SK-N-SH (cell line): ENCODE data around the gene IL1RAP. TPM values are rescaled to one million over a fixed set of nuclear protein-coding genes. Genes with fewer than 3 reads are reported as not detected.

Source experiments
- CTCF ChIA-PET: fragments of 300-600, 350-600 bp; formaldehyde crosslinking; extraction: SDS; loops from one replicate; lab custom pipeline; 2021; lab: Yijun Ruan, JAX
- POLR2A ChIA-PET: fragments of 350-600 bp; sonication (Branson Sonifier 250); formaldehyde crosslinking; extraction: SDS; loops from one replicate; lab custom pipeline; 2020; ENCODE audit warnings: antibody characterized with exemption, inconsistent platforms; lab: Yijun Ruan, JAX
- DNase-seq: peaks from one replicate; pipeline ENCODE4 v3.0.0; 2012
- H2AFZ ChIP-seq: fragments of 200-600 bp; sonication (generic); 2 replicates; pipeline ENCODE4 v1.8.1; 2016; ENCODE audit warnings: antibody characterized with exemption, mild to moderate bottlenecking, low read depth
- H3F3A ChIP-seq: fragments of 200-600 bp; sonication (generic); replicated peaks from 2 replicates; pipeline ENCODE3; 2016; ENCODE audit warnings: antibody characterized with exemption, mild to moderate bottlenecking; ENCODE audit not compliant: insufficient read depth
- H3K27ac ChIP-seq, 2 experiments: fragments of 200-500 bp in 1 of 2; fragments of 200-600 bp in 1 of 2; sonication (Bioruptor generic) in 1 of 2; sonication (generic), shearing (Covaris generic) in 1 of 2; 2 replicates each; pipeline versions ENCODE4 v1.5.1 to v1.6.1; 2014 to 2016; ENCODE audit warnings: low read depth in 2 of 2, inconsistent platforms in 1 of 2, low read length in 1 of 2, mild to moderate bottlenecking in 1 of 2, mixed read lengths in 1 of 2
- H3K27me3 ChIP-seq: fragments of 200-600 bp; sonication (generic), shearing (Covaris generic); 2 replicates; pipeline ENCODE4 v1.6.1; 2016; ENCODE audit warnings: mixed run types; ENCODE audit not compliant: insufficient read depth
- H3K36me3 ChIP-seq, 2 experiments: fragments of 200-500 bp in 1 of 2; fragments of 200-600 bp in 1 of 2; sonication (Bioruptor generic) in 1 of 2; sonication (generic) in 1 of 2; replicated peaks in 1 of 2; 2 replicates each; pipeline versions ENCODE3 to v1.5.1; 2014 to 2016; ENCODE audit warnings: low read length in 1 of 2, mild to moderate bottlenecking in 1 of 2; ENCODE audit not compliant: insufficient read depth in 2 of 2, control insufficient read depth in 1 of 2
- H3K4me1 ChIP-seq, 2 experiments: fragments of 200-500 bp in 1 of 2; fragments of 200-600 bp in 1 of 2; sonication (Bioruptor generic) in 1 of 2; sonication (generic), shearing (Covaris generic) in 1 of 2; 2 replicates each; pipeline versions ENCODE4 v1.5.1 to v1.6.1; 2014 to 2016; ENCODE audit warnings: low read depth in 1 of 2, low read length in 1 of 2, mixed run types in 1 of 2; ENCODE audit not compliant: insufficient read depth in 2 of 2, control insufficient read depth in 1 of 2
- H3K4me2 ChIP-seq: fragments of 200-600 bp; sonication (generic), shearing (Covaris generic); 2 replicates; pipeline ENCODE4 v1.6.1; 2017; ENCODE audit warnings: mixed run types
- H3K4me3 ChIP-seq, 2 experiments: fragments of 200-500 bp in 1 of 2; fragments of 200-600 bp in 1 of 2; sonication (Bioruptor generic) in 1 of 2; sonication (generic), shearing (Covaris generic) in 1 of 2; 2 replicates each; pipeline versions ENCODE4 v1.5.1 to v1.8.1; 2014 to 2016; ENCODE audit warnings: low read depth in 2 of 2, inconsistent platforms in 1 of 2, low read length in 1 of 2, mild to moderate bottlenecking in 1 of 2, mixed read lengths in 1 of 2, moderate library complexity in 1 of 2
- H3K79me2 ChIP-seq: fragments of 200-600 bp; sonication (generic); 2 replicates; pipeline ENCODE4 v1.8.1; 2017; ENCODE audit warnings: mild to moderate bottlenecking; ENCODE audit not compliant: insufficient read depth
- H3K9ac ChIP-seq: fragments of 200-600 bp; sonication (generic); 2 replicates; pipeline ENCODE4 v1.6.1; 2017; ENCODE audit warnings: mixed run types
- H3K9me2 ChIP-seq: fragments of 200-600 bp; sonication (generic); 2 replicates; pipeline ENCODE4 v1.6.1; 2017; ENCODE audit warnings: mixed run types
- H3K9me3 ChIP-seq: fragments of 200-600 bp; sonication (generic); 2 replicates; pipeline ENCODE4 v1.6.1; 2017; ENCODE audit warnings: mixed run types, mild to moderate bottlenecking, moderate library complexity
- H4K20me1 ChIP-seq: fragments of 200-600 bp; sonication (generic); 2 replicates; pipeline ENCODE4 v1.6.1; 2017; ENCODE audit warnings: mild to moderate bottlenecking, mixed run types; ENCODE audit not compliant: insufficient read depth
- CHD2 ChIP-seq: fragments of 150-350 bp; IDR thresholded peaks from 2 replicates; pipeline ENCODE4 v1.6.1; 2018; ENCODE audit warnings: low read length; ENCODE audit not compliant: partially characterized antibody
- FOSL2 ChIP-seq: IDR thresholded peaks from 2 replicates; pipeline ENCODE4 v1.4.0; 2012; ENCODE audit warnings: low read depth, mild to moderate bottlenecking, moderate library complexity, borderline replicate concordance
- GATA2 ChIP-seq: sonication (generic); formaldehyde crosslinking; IDR thresholded peaks from 2 replicates; pipeline ENCODE4 v1.5.0; 2020; ENCODE audit warnings: mild to moderate bottlenecking, missing genetic modification reagents
- REST ChIP-seq: IDR thresholded peaks from 2 replicates; pipeline ENCODE4 v1.6.1; 2012; ENCODE audit warnings: mild to moderate bottlenecking, low read depth, low read length, moderate library complexity
- SIN3A ChIP-seq: IDR thresholded peaks from 2 replicates; pipeline ENCODE4 v1.6.1; 2012; ENCODE audit warnings: low read depth, mild to moderate bottlenecking, low read length, moderate library complexity, borderline replicate concordance
- TAF1 ChIP-seq: IDR thresholded peaks from 2 replicates; pipeline ENCODE4 v1.6.1; 2012; ENCODE audit warnings: low read depth, mild to moderate bottlenecking, low read length, moderate library complexity, borderline replicate concordance
- USF2 ChIP-seq: fragments of 150-350 bp; IDR thresholded peaks from 2 replicates; pipeline ENCODE4 v1.6.1; 2017; ENCODE audit warnings: antibody characterized with exemption, low read length, low read depth, borderline replicate concordance
- ZBTB33 ChIP-seq: IDR thresholded peaks from 2 replicates; pipeline ENCODE4 v1.4.0; 2012; ENCODE audit warnings: low read depth, borderline replicate concordance
- WGBS: methylation state at CpG from one replicate; pipeline ENCODE4 v1.1.6; 2017; ENCODE audit warnings: low lambda C conversion rate; 5-methylcytosine and 5-hydroxymethylcytosine counted together
- polyA plus RNA-seq, 3 experiments: library from polyadenylated mRNA; depleted of rRNA; stranded (reverse); fragments of >200 nt; gene quantifications; 2 replicates each; pipeline ENCODE4 v1.2.3, GENCODE V29; 2012

Gene IL1RAP
- polyA plus RNA-seq, 1 of the 3 experiments (the other 2 are of a cell fraction): 7.6 TPM

- 14% methylated on average over 2 of the region's 2 CpGs for WGBS
- CTCF ChIA-PET: no interaction called here
- Histone ChIP-seq H3F3A (no peaks in the 10 kb centered on the region), H4K20me1 (no peaks in the 10 kb centered on the region), H3K4me3 (no peak overlapping the region), H3K9ac (no peak overlapping the region), H3K79me2 (no peaks in the 10 kb centered on the region), H3K4me2 (no peak overlapping the region), H3K4me1 (no peaks in the 10 kb centered on the region), H3K9me3 (no peaks in the 10 kb centered on the region)
- TF ChIP-seq GATA2 (CRISPR knock-in tag): no peak
- TF ChIP-seq CHD2: no peak
- TF ChIP-seq, all 33 proteins: peak for 0
- DNase-seq: no peak
- no peak overlapping the region for H2AFZ ChIP-seq
- POLR2A ChIA-PET: no interaction called here
- H3K9me2 ChIP-seq: no peaks in the 10 kb centered on the region
- H3K27me3 ChIP-seq: no peaks in the 10 kb centered on the region
- no peaks in the 10 kb centered on the region for H3K36me3 ChIP-seq
- H3K27ac ChIP-seq: no peak overlapping the region
These were observed 130.2 kb downstream of the IL1RAP start for GRCh38 chr3:190644035-190644434.

GRCh38 chr3:190644766-190645165 is 130.9 kb downstream of the IL1RAP start:
- WGBS: 22% methylated on average over 5 of the region's 5 CpGs
- H3K4me1 ChIP-seq: no peaks in the 10 kb centered on the region
- H3K27me3 ChIP-seq: no peaks in the 10 kb centered on the region
- no peaks in the 10 kb centered on the region for H4K20me1 ChIP-seq
- ChIA-PET CTCF (no interaction called here), POLR2A (no interaction called here)
- no peak overlapping the region for H2AFZ ChIP-seq
- no peaks in the 10 kb centered on the region for H3F3A ChIP-seq
- H3K36me3 ChIP-seq: no peaks in the 10 kb centered on the region
- no peaks in the 10 kb centered on the region for H3K79me2 ChIP-seq
- no peaks in the 10 kb centered on the region for H3K9me3 ChIP-seq
- DNase-seq: no peak
- H3K9me2 ChIP-seq: no peaks in the 10 kb centered on the region
- H3K4me3 ChIP-seq: no peak overlapping the region
- H3K9ac ChIP-seq: no peak overlapping the region
- H3K27ac ChIP-seq: no peak overlapping the region
- no peak for TF ChIP-seq ZBTB33
- TF ChIP-seq SIN3A: no peak
- no peak for TF ChIP-seq FOSL2
- no peak overlapping the region for H3K4me2 ChIP-seq

GRCh38 chr3:190645932-190646460 is 132.1 kb downstream of the IL1RAP start:
- no peak for TF ChIP-seq TAF1
- TF ChIP-seq USF2: no peak
- TF ChIP-seq REST: no peak
- no peaks in the 10 kb centered on the region for H3K9me2 ChIP-seq
- H3F3A ChIP-seq: no peaks in the 10 kb centered on the region
- H4K20me1 ChIP-seq: no peaks in the 10 kb centered on the region
- no peak overlapping the region for H3K9ac ChIP-seq
- no peak for DNase-seq
- no peaks in the 10 kb centered on the region for H3K27me3 ChIP-seq
- WGBS: 37% methylated on average over 4 of the region's 4 CpGs
- H3K4me1 ChIP-seq: no peaks in the 10 kb centered on the region
- ChIA-PET CTCF (interaction anchor here (0.6 kb wide), 1 partner anchor 1181 kb away, joined by 5 read pairs; no protein-coding TSS in a partner anchor), POLR2A (no interaction called here)
- H3K4me2 ChIP-seq: no peak overlapping the region
- no peak overlapping the region for H3K4me3 ChIP-seq
- H3K36me3 ChIP-seq: no peaks in the 10 kb centered on the region
- H3K79me2 ChIP-seq: no peaks in the 10 kb centered on the region
- H3K27ac ChIP-seq: no peak overlapping the region
- H3K9me3 ChIP-seq: no peaks in the 10 kb centered on the region
- no peak overlapping the region for H2AFZ ChIP-seq
